T-helper 2 cell treated with Interferon-gamma antibody and Interleukin-4, amounts not matched to agents 5 μg/mL and 100 μg/mL, for 36 hours (primary cell): Measurements from ENCODE around the gene HDDC3.

Experiments
- DNase-seq: peaks from one replicate; pipeline ENCODE4 v3.0.0; 2021; ENCODE audit warnings: low spot score
- H3K27ac Mint-ChIP-seq: one replicate; pipeline ENCODE4 v1.8.0; 2021; ENCODE audit warnings: mild to moderate bottlenecking, mixed read lengths
- H3K27me3 Mint-ChIP-seq: one replicate; pipeline ENCODE4 v1.8.0; 2021; ENCODE audit warnings: low read depth, mixed read lengths
- H3K36me3 Mint-ChIP-seq: one replicate; pipeline ENCODE4 v1.8.0; 2021; ENCODE audit warnings: low read depth, mixed read lengths
- H3K4me1 Mint-ChIP-seq: one replicate; pipeline ENCODE4 v1.8.0; 2021; ENCODE audit warnings: low read depth, mixed read lengths
- H3K4me3 Mint-ChIP-seq: one replicate; pipeline ENCODE4 v1.8.0; 2022; ENCODE audit warnings: mild to moderate bottlenecking, moderate library complexity, mixed read lengths
- H3K9me3 Mint-ChIP-seq: one replicate; pipeline ENCODE4 v1.8.0; 2021; ENCODE audit warnings: mixed read lengths

Gene HDDC3

GRCh38 chr15:90957791-90958190 lies 25.4 kb upstream of the HDDC3 start:
- peak overlapping the region; percentile 72 for H3K27ac Mint-ChIP-seq
- H3K4me1 Mint-ChIP-seq = peaks cover 8% of the 10 kb centered on the region
- no peaks in the 10 kb centered on the region for H3K9me3 Mint-ChIP-seq
- peak overlapping the region; percentile 67 for H3K4me3 Mint-ChIP-seq
- peaks cover 53% of the 10 kb centered on the region for H3K36me3 Mint-ChIP-seq
- DNase-seq = no peak
- H3K27me3 Mint-ChIP-seq = no peaks in the 10 kb centered on the region

DNA sequence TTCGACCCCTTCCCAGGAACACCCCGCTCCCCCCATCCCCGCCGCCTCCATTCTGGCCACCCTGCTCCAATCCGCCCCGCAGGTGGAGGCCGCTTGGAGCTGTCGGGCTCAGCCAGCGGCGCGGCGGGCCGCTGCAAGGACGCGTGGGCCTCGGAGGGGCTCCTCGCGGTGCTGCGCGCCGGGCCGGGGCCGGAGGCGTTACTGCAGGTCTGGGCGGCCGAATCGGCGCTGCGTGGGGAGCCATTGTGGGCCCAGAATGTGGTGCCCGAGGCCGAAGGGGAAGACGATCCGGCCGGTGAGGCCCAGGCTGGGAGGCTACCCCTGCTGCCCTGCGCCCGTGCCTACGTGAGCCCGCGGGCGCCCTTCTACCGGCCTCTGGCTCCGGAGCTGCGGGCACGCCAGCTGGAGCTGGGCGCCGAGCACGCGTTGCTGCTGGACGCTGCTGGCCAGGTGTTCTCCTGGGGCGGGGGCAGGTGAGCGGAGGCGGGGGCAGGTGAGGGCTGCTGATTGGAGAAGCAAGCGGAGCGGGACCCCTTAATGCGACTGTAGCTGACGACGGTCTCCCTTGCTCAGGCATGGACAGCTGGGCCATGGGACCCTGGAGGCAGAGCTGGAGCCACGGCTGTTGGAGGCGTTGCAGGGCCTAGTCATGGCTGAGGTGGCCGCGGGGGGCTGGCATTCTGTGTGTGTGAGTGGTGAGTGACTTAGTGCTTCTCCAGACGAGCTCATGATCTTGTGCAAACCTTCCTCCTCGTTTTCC lies 24.9 kb upstream of the HDDC3 start:
- Mint-ChIP-seq H3K4me3 (peak overlapping the region; percentile 67), H3K27ac (peak overlapping the region; percentile 72), H3K27me3 (no peaks in the 10 kb centered on the region), H3K9me3 (no peaks in the 10 kb centered on the region), H3K4me1 (peaks cover 8% of the 10 kb centered on the region), H3K36me3 (peaks cover 51% of the 10 kb centered on the region)
- DNase-seq = no peak

GRCh38 chr15:90956274-90957030 lies 24.1 kb upstream of the HDDC3 start:
- H3K36me3 Mint-ChIP-seq = peaks cover 53% of the 10 kb centered on the region
- DNase-seq = peak; percentile 35

GRCh38 chr15:90955624-90956273 lies 23.4 kb upstream of the HDDC3 start:
- Mint-ChIP-seq H3K4me3 (peak overlapping the region; percentile 90), H3K27me3 (no peaks in the 10 kb centered on the region), H3K4me1 (peaks cover 4% of the 10 kb centered on the region), H3K9me3 (no peaks in the 10 kb centered on the region), H3K27ac (peak overlapping the region; percentile 97), H3K36me3 (peaks cover 49% of the 10 kb centered on the region)
- DNase-seq = no peak

More at GRCh38 chr15:90956274-90957030, 24.1 kb upstream of the HDDC3 start:
- H3K27me3 Mint-ChIP-seq = no peaks in the 10 kb centered on the region
- peak overlapping the region; percentile 90 for H3K4me3 Mint-ChIP-seq
- H3K27ac Mint-ChIP-seq = peak overlapping the region; percentile 88
- H3K4me1 Mint-ChIP-seq = peaks cover 8% of the 10 kb centered on the region
- H3K9me3 Mint-ChIP-seq = no peaks in the 10 kb centered on the region

DNA sequence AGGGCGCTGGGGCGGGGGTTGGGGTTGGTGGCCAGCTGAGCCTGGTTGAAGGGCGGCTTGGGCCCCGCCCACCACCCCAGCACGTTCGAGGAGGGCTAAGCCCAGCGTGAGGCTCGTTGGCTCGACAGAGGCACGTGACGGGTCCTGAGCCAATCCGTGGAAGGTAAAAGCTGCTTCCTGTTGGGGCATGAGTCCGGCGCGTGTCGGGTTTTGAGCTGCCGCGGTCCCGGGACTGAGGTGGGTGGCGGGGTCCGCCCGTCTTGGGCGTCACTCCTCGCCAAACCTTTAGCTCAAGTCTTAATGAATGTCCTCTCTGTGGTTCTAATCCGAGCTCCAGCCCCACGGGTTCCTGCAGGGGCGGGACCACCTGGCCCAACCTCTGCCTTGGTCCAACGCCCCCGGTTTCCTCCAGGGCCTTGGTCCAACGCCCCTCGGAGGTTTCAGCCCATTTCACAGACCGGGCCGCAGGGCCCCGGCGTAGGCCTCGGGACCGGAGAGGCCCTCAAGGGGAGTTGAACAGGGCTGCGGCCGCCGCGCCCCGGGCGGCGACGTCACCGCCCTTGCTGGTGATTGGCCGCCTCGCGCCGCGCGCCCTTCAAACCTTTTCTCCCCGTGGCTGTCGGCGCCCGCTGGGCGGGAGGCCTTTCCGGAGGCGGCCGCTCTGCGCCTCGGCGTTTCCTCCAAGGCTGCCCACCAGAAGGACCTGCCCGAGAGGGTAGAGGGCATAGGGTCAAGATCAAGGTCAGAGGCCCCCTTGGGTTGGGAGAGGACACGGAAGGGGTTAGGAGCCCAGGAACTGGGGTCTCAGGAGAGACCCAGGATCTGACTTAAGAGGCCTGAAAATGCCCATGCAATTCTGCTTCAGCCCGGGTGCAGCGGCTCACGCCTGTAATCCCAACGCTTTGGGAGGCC lies 22.6 kb upstream of the HDDC3 start, which contains the start of gene RCCD1:
Gene RCCD1, plus strand, starts transcription at position 173 of the 912 bp plus-strand sequence. CDS start 1,851 bp downstream, outside the sequence.
- H3K4me1 Mint-ChIP-seq = peaks cover 4% of the 10 kb centered on the region
- peak; percentile 94 for DNase-seq
- peak within 1 kb of the TSS; percentile 97 for H3K27ac Mint-ChIP-seq
- H3K4me3 Mint-ChIP-seq = peak within 1 kb of the TSS; percentile 90
- H3K36me3 Mint-ChIP-seq = peaks cover 43% of the 10 kb centered on the region
- H3K9me3 Mint-ChIP-seq = no peaks in the 10 kb centered on the region
- no peaks in the 10 kb centered on the region for H3K27me3 Mint-ChIP-seq

GRCh38 chr15:90953947-90954711 lies 21.8 kb upstream of the HDDC3 start:
- H3K9me3 Mint-ChIP-seq = no peaks in the 10 kb centered on the region
- no peak for DNase-seq
- H3K4me3 Mint-ChIP-seq = peak overlapping the region; percentile 90
- peaks cover 4% of the 10 kb centered on the region for H3K4me1 Mint-ChIP-seq
- H3K27me3 Mint-ChIP-seq = no peaks in the 10 kb centered on the region
- peaks cover 41% of the 10 kb centered on the region for H3K36me3 Mint-ChIP-seq
- H3K27ac Mint-ChIP-seq = peak overlapping the region; percentile 97

DNA sequence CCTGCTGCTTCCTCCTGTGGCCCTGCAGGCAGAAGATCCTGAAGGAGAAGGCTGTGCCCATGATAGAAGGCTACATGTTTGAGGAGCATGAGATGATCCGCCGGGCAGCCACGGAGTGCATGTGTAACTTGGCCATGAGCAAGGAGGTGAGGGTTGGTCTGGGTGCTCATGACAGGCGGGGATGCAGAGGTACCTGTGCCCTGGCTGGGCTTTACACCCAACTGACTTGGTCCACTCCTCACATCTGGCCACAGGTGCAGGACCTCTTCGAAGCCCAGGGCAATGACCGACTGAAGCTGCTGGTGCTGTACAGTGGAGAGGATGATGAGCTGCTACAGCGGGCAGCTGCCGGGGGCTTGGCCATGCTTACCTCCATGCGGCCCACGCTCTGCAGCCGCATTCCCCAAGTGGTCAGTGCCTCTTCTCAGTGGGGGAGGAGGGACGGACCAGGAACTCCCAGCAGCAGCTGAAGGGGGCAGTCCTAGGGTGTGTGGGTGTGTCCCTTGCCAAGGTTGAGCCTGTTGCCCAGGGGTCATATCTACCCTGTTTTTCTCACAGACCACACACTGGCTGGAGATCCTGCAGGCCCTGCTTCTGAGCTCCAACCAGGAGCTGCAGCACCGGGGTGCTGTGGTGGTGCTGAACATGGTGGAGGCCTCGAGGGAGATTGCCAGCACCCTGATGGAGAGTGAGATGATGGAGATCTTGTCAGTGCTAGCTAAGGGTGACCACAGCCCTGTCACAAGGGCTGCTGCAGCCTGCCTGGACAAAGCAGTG lies 20.7 kb upstream of the HDDC3 start:
- peak overlapping the region; percentile 22 for H3K4me3 Mint-ChIP-seq
- H3K36me3 Mint-ChIP-seq = peaks cover 47% of the 10 kb centered on the region

GRCh38 chr15:90950676-90951075 lies 18.3 kb upstream of the HDDC3 start:
- DNase-seq = no peak
- Mint-ChIP-seq H3K27me3 (no peaks in the 10 kb centered on the region), H3K27ac (no peak overlapping the region), H3K36me3 (peaks cover 50% of the 10 kb centered on the region), H3K4me3 (no peak overlapping the region), H3K9me3 (no peaks in the 10 kb centered on the region), H3K4me1 (peaks cover 2% of the 10 kb centered on the region)

More for the DNA sequence above, 20.7 kb upstream of the HDDC3 start:
- no peaks in the 10 kb centered on the region for H3K9me3 Mint-ChIP-seq
- no peaks in the 10 kb centered on the region for H3K27me3 Mint-ChIP-seq
- H3K4me1 Mint-ChIP-seq = peaks cover 4% of the 10 kb centered on the region
- H3K27ac Mint-ChIP-seq = peak overlapping the region; percentile 45
- no peak for DNase-seq

DNA sequence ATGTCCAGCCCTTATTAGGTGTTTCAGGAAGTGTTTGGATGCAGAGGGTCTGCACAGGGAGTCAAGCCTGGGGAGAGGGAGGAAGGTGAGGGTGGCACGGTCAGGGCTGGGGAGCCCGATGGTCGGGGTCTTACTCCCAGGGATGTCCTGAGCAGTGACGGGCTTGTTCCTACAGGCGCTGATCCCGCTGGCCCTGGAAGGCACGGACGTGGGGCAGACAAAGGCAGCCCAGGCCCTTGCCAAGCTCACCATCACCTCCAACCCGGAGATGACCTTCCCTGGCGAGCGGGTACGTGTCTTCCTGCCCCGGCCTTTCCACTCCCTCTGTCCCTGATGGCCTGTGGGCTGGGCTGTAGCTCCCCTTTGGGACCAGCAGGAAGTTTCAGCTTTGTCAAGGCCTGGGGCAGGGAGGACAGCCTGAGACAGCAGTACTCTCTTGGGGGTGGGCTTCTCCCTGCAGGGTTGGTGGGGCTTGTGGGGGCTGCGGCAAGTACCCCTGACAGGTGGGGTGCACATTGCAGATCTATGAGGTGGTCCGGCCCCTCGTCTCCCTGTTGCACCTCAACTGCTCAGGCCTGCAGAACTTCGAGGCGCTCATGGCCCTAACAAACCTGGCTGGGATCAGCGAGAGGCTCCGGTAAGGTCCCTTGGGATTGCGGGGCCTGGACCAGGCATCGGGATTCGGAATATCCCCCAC lies 17.8 kb upstream of the HDDC3 start:
- H3K27me3 Mint-ChIP-seq = no peaks in the 10 kb centered on the region
- peaks cover 49% of the 10 kb centered on the region for H3K36me3 Mint-ChIP-seq
- no peaks in the 10 kb centered on the region for H3K9me3 Mint-ChIP-seq
- H3K27ac Mint-ChIP-seq = no peak overlapping the region
- DNase-seq = no peak
- no peak overlapping the region for H3K4me3 Mint-ChIP-seq
- peaks cover 2% of the 10 kb centered on the region for H3K4me1 Mint-ChIP-seq

DNA sequence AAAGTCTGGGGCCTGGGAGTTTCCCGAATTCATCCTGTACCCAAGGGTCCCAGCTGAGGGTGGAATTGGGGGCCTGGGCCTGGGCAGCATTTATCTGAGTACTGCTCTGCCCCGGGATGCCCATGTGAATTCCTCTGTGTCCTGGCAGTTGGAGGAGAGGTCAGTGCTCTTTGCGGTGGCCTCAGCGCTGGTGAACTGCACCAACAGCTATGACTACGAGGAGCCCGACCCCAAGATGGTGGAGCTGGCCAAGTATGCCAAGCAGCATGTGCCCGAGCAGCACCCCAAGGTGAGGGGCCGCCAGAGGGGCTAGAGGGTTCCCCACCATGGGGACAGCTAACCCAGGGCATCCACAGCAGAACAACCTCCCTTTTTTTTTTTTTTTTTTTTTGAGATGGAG lies 16.2 kb upstream of the HDDC3 start:
- Mint-ChIP-seq H3K27me3 (no peaks in the 10 kb centered on the region), H3K4me1 (peaks cover under 1% of the 10 kb centered on the region), H3K9me3 (no peaks in the 10 kb centered on the region), H3K4me3 (no peak overlapping the region), H3K36me3 (peaks cover 51% of the 10 kb centered on the region), H3K27ac (no peak overlapping the region)
- no peak for DNase-seq

DNA sequence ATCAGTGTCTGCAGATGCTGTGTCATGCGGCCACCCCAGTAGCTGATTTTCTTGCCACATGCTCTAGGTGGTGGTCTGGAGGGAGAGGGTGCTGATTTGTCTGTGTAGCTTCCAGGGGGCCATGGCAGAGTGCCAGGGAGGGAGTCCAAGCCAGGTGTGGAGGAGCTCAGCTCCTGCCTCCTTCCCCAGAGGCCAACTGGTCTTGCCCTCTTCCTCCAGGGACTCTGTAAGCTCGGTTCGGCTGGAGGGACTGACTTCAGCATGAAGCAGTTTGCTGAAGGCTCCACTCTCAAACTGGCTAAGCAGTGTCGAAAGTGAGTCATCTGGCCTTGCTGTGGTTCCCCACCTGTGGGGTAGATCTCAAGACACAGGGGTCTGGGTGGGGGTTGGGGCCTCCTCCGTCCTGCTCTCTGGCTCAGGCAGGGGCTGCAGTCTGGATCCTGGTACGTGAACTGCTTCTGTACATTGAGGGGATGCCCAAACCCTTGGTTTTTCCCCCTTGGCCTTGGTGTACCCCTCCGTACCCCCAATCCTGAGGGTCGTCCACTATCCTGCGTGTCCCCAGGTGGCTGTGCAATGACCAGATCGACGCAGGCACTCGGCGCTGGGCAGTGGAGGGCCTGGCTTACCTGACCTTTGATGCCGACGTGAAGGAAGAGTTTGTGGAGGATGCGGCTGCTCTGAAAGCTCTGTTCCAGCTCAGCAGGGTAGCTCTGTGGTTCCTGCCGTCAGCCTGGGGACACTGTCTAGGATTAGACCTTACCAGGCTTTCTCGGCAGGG lies 15.4 kb upstream of the HDDC3 start:
- Mint-ChIP-seq H3K36me3 (peaks cover 50% of the 10 kb centered on the region), H3K9me3 (no peaks in the 10 kb centered on the region), H3K4me1 (no peaks in the 10 kb centered on the region), H3K27me3 (no peaks in the 10 kb centered on the region), H3K4me3 (no peak overlapping the region), H3K27ac (no peak overlapping the region)
- no peak for DNase-seq
